Cardiac muscle cell (in vitro differentiated cells and primary cell): ENCODE data around the gene ABTB1. TPM values are rescaled to one million over a fixed set of nuclear protein-coding genes. Genes with fewer than 3 reads are reported as not detected.

Experiments used
- DNase-seq, 2 donors: peaks; one replicate each; pipeline versions ENCODE4 v3.0.0 to v3.0.0-alpha.2; 2010 to 2017; ENCODE audit warnings: low read depth in 1 of 2, low spot score in 1 of 2
- H3K27ac ChIP-seq: fragments of 200-600 bp; sonication (generic); 2 replicates; pipeline ENCODE4 v1.5.1; 2016
- H3K27me3 ChIP-seq: fragments of 200-600 bp; sonication (generic); 2 replicates; pipeline ENCODE4 v1.6.0; 2016; ENCODE audit warnings: control low read depth
- H3K36me3 ChIP-seq: fragments of 200-600 bp; sonication (generic); 2 replicates; pipeline ENCODE4 v1.5.1; 2016; ENCODE audit warnings: control low read depth
- H3K4me1 ChIP-seq: fragments of 200-600 bp; sonication (generic); 2 replicates; pipeline ENCODE4 v1.8.1; 2017; ENCODE audit warnings: low read depth, mild to moderate bottlenecking, mixed run types
- H3K4me3 ChIP-seq: fragments of 200-600 bp; sonication (generic); 2 replicates; pipeline ENCODE4 v1.5.1; 2016; ENCODE audit warnings: mild to moderate bottlenecking
- H3K9me3 ChIP-seq: fragments of 200-600 bp; sonication (generic); 2 replicates; pipeline ENCODE4 v1.5.1; 2017; ENCODE audit warnings: low read depth, mild to moderate bottlenecking, control low read depth
- CTCF ChIP-seq: IDR thresholded peaks from 2 replicates; pipeline ENCODE4 v1.5.1; 2012; ENCODE audit warnings: low read depth, mild to moderate bottlenecking, low read length
- polyA plus RNA-seq: library from polyadenylated mRNA; unstranded; fragments of >200 nt; fragmentation: Nextera tagmentation; extraction: Ambion mirVana; gene quantifications from 2 replicates; pipeline ENCODE4 v1.2.1, GENCODE V29; 2016
- total RNA-seq: library from RNA; depleted of rRNA; stranded (reverse); fragments of >200 nt; gene quantifications from 2 replicates; pipeline ENCODE4 v1.2.3, GENCODE V29; 2016

The ABTB1 gene
- total and polyA plus RNA-seq, 2 experiments from 2014 or later: 8.0 to 17.1 TPM

GRCh38 chr3:127715532-127715931 lies 42.8 kb downstream of the ABTB1 start:
- TF ChIP-seq CTCF: no peak
- no peak for DNase-seq
- H3K4me3 ChIP-seq: no peak overlapping the region
- H3K27me3 ChIP-seq: no peaks in the 10 kb centered on the region
- no peak overlapping the region for H3K27ac ChIP-seq
- H3K4me1 ChIP-seq: peaks cover 7% of the 10 kb centered on the region
- H3K9me3 ChIP-seq: no peaks in the 10 kb centered on the region
- no peaks in the 10 kb centered on the region for H3K36me3 ChIP-seq

DNA sequence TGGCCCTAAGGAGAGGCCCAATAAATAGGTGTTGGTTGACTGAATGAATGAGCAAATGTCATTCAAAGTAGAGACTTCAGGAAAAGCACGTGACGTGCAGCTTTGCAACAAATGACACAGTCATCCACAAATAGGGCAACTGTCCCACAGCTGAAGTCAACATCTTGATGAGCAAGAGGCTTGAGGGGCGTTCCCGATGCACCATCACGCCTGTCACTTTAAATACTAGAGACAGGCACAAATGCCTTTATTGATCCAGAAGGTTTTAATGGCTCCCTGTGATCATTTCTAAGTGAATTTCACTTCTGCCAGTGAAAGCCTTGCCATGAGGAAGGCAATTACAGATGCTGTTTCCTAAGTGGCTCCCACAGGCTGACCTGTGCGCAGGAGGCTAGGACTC lies 43.6 kb downstream of the ABTB1 start:
- no peaks in the 10 kb centered on the region for H3K36me3 ChIP-seq
- no peak overlapping the region for H3K27ac ChIP-seq
- no peak for DNase-seq
- no peak overlapping the region for H3K4me3 ChIP-seq
- no peaks in the 10 kb centered on the region for H3K27me3 ChIP-seq
- peaks cover 7% of the 10 kb centered on the region for H3K4me1 ChIP-seq
- no peaks in the 10 kb centered on the region for H3K9me3 ChIP-seq
- TF ChIP-seq CTCF: no peak

DNA sequence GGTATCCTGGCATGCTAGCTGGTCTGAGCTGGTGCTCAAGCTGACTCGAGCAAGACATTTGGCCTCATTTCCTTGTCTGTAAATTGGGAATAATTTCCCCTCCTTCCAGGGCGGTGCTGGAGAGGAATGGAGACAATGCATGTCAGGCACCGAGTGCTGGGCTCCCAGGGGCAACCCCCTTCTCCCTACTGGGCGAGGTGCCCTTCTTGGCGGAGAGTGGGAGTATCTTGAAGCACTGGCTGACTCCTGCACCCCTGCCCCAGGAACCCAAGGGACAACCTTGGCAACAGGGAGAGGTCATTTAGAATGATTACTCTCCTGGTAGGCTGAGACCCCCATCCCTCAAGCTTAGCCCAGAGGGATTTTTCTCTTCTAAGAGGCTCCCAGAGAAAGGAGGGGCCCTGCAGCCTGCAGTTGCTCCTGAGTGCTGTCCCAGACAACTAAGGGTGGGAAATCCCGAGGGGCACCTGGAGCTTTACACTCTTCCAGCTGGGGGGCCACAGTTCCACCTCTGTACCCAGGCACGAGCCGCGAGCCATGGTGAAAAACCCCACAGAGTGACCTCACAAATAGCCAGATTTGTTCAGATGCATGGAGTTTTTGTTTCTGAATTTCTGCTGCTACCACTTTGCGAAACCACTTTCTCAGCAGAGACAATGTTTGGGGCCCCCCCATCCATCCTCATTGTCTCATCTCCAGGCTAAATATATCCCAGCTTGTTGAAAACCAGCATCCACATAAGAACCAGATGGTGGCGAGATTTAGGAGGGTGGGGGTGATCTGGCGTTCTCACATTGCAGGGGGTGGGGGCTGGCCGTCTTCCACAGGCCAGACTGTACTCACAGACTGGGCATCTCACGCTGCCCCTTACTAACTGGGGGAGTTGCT lies 44.8 kb downstream of the ABTB1 start:
- no peak overlapping the region for H3K27ac ChIP-seq
- no peaks in the 10 kb centered on the region for H3K27me3 ChIP-seq
- no peak overlapping the region for H3K4me3 ChIP-seq
- no peaks in the 10 kb centered on the region for H3K9me3 ChIP-seq
- DNase-seq: no peak
- TF ChIP-seq CTCF: no peak
- peaks cover 7% of the 10 kb centered on the region for H3K4me1 ChIP-seq
- no peaks in the 10 kb centered on the region for H3K36me3 ChIP-seq

GRCh38 chr3:127718245-127718915 lies 45.6 kb downstream of the ABTB1 start:
- no peaks in the 10 kb centered on the region for H3K36me3 ChIP-seq
- DNase-seq: no peak
- no peak overlapping the region for H3K27ac ChIP-seq
- no peak for TF ChIP-seq CTCF
- H3K9me3 ChIP-seq: no peaks in the 10 kb centered on the region
- H3K27me3 ChIP-seq: no peaks in the 10 kb centered on the region
- H3K4me1 ChIP-seq: peaks cover 13% of the 10 kb centered on the region
- H3K4me3 ChIP-seq: no peak overlapping the region

DNA sequence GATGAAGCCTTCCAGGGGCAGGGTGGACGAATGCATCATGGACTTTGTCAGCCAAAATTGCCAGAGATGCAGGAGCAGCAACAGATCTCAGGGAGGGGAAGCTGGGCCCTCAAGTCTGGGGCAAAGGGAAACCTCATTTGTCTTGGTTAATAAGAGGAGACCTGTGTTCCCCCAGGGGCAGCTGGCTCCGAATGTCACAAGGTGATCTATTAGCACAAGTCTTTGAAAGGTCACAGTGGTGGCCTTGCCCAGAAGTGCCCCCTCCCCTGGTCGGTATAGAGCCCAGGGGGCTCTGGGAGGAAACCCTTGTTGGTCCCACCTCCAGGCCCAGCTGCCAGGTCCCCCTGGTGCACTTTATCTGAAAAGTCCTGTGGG lies 46.2 kb downstream of the ABTB1 start:
- no peak for TF ChIP-seq CTCF
- H3K4me3 ChIP-seq: no peak overlapping the region
- peaks cover 13% of the 10 kb centered on the region for H3K4me1 ChIP-seq
- DNase-seq: no peak
- no peaks in the 10 kb centered on the region for H3K36me3 ChIP-seq
- H3K27me3 ChIP-seq: no peaks in the 10 kb centered on the region
- no peaks in the 10 kb centered on the region for H3K9me3 ChIP-seq
- H3K27ac ChIP-seq: no peak overlapping the region
